Measurements from ENCODE around the gene SCAPER. TPM values are rescaled to one million over a fixed set of nuclear protein-coding genes. Genes with fewer than 3 reads are reported as not detected.

Gene SCAPER
- total RNA-seq, 4 donors from 2014 or later, result 18.7 to 22.4 (median 19.2) TPM

GRCh38 chr15:76378691-76379090, 526.4 kb downstream of the SCAPER start:
- Histone ChIP-seq H3K4me3 (no peak overlapping the region), H3K27me3 (no peaks in the 10 kb centered on the region), H3K9me3 (no peaks in the 10 kb centered on the region), H3K27ac (replicated peaks in 1 of 4) (no peak overlapping the region), H3K36me3 (peaks cover 0 to 27% (median 13%) of the 10 kb centered on the region in 4 donors), H3K4me1 (no peaks in the 10 kb centered on the region)
- DNase-seq (ENCODE audit: extremely low spot score), result no peak
- TF ChIP-seq POLR2AphosphoS5 (IDR thresholded peaks at IDR 0.05) (no peak), EP300 (IDR thresholded peaks at IDR 0.05) (no peak)
- WGBS, result 85% methylated on average over 1 of the region's 1 CpG
- intact Hi-C loops (cut with DNase I), result no loop called here

GRCh38 chr15:76377751-76378150, 527.4 kb downstream of the SCAPER start:
- Histone ChIP-seq H3K27me3 (no peaks in the 10 kb centered on the region), H3K36me3 (peaks cover 4 to 31% (median 20%) of the 10 kb centered on the region in 4 donors), H3K4me3 (no peak overlapping the region), H3K4me1 (no peaks in the 10 kb centered on the region), H3K9me3 (no peaks in the 10 kb centered on the region), H3K27ac (replicated peaks in 1 of 4) (no peak overlapping the region)
- no peak for DNase-seq (ENCODE audit: extremely low spot score)
- intact Hi-C loops (cut with DNase I), result no loop called here
- TF ChIP-seq CTCF (IDR thresholded peaks at IDR 0.05) (no peak), EP300 (IDR thresholded peaks at IDR 0.05) (no peak), POLR2AphosphoS5 (IDR thresholded peaks at IDR 0.05) (no peak), POLR2A (IDR thresholded peaks at IDR 0.05; ENCODE audit: low read depth) (no peak)

GRCh38 chr15:76377217-76377616, 527.9 kb downstream of the SCAPER start:
- Histone ChIP-seq H3K4me1 (no peaks in the 10 kb centered on the region), H3K36me3 (peaks cover 4 to 36% (median 20%) of the 10 kb centered on the region in 4 donors), H3K4me3 (no peak overlapping the region), H3K27ac (replicated peaks in 1 of 4) (no peak overlapping the region), H3K9me3 (no peaks in the 10 kb centered on the region), H3K27me3 (no peaks in the 10 kb centered on the region)
- WGBS, result 77% methylated on average over 2 of the region's 2 CpGs
- intact Hi-C loops (cut with DNase I), result no loop called here
- no peak for DNase-seq (ENCODE audit: extremely low spot score)
- TF ChIP-seq POLR2AphosphoS5 (IDR thresholded peaks at IDR 0.05), result no peak
- TF ChIP-seq CTCF (IDR thresholded peaks at IDR 0.05), result no peak
- TF ChIP-seq EP300 (IDR thresholded peaks at IDR 0.05), result no peak
- TF ChIP-seq POLR2A (IDR thresholded peaks at IDR 0.05; ENCODE audit: low read depth), result no peak

- intact Hi-C loops (cut with DNase I), result no loop called here
- no peaks in the 10 kb centered on the region for H3K27me3 ChIP-seq
- H3K27ac ChIP-seq (replicated peaks in 1 of 4), result no peak overlapping the region
- no peaks in the 10 kb centered on the region for H3K9me3 ChIP-seq
- DNase-seq (ENCODE audit: extremely low spot score), result no peak
- H3K36me3 ChIP-seq, result peaks cover 4 to 40% (median 19%) of the 10 kb centered on the region in 4 donors
- H3K4me3 ChIP-seq, result no peak overlapping the region
- TF ChIP-seq POLR2AphosphoS5 (IDR thresholded peaks at IDR 0.05), result no peak
- TF ChIP-seq POLR2A (IDR thresholded peaks at IDR 0.05; ENCODE audit: low read depth), result no peak
- TF ChIP-seq EP300 (IDR thresholded peaks at IDR 0.05), result no peak
- TF ChIP-seq CTCF (IDR thresholded peaks at IDR 0.05), result no peak
- 76% methylated on average over 8 of the region's 8 CpGs for WGBS
- no peaks in the 10 kb centered on the region for H3K4me1 ChIP-seq
These were observed 528.3 kb downstream of the SCAPER start for GRCh38 chr15:76376816-76377215.

GRCh38 chr15:76376029-76376428, 529.1 kb downstream of the SCAPER start:
- TF ChIP-seq POLR2AphosphoS5 (IDR thresholded peaks at IDR 0.05), result no peak
- TF ChIP-seq POLR2A (IDR thresholded peaks at IDR 0.05; ENCODE audit: low read depth), result no peak
- no peak overlapping the region for H3K27ac ChIP-seq (replicated peaks in 1 of 4)
- 95% methylated on average over 2 of the region's 3 CpGs for WGBS
- H3K4me1 ChIP-seq, result no peaks in the 10 kb centered on the region
- H3K4me3 ChIP-seq, result no peak overlapping the region
- H3K9me3 ChIP-seq, result no peaks in the 10 kb centered on the region
- intact Hi-C loops (cut with DNase I), result no loop called here
- H3K36me3 ChIP-seq, result peaks cover 4 to 35% (median 16%) of the 10 kb centered on the region in 4 donors
- no peaks in the 10 kb centered on the region for H3K27me3 ChIP-seq
- no peak for DNase-seq (ENCODE audit: extremely low spot score)

- DNase-seq (ENCODE audit: extremely low spot score), result no peak
- no peaks in the 10 kb centered on the region for H3K27me3 ChIP-seq
- H3K4me3 ChIP-seq, result peak overlapping the region; percentile 8 to 24 (median 13)
- peak overlapping the region; percentile 10 to 46 (median 38) for H3K27ac ChIP-seq (replicated peaks in 1 of 4)
- TF ChIP-seq POLR2AphosphoS5 (IDR thresholded peaks at IDR 0.05) (no peak), EP300 (IDR thresholded peaks at IDR 0.05) (no peak), POLR2A (IDR thresholded peaks at IDR 0.05; ENCODE audit: low read depth) (no peak), CTCF (IDR thresholded peaks at IDR 0.05) (no peak)
- peaks cover 7 to 16% (median 12%) of the 10 kb centered on the region in 4 donors for H3K4me1 ChIP-seq
- intact Hi-C loops (cut with DNase I), result no loop called here
- 52% methylated on average over 11 of the region's 11 CpGs for WGBS
- no peaks in the 10 kb centered on the region for H3K9me3 ChIP-seq
- peaks cover under 1 to 8% (median 1%) of the 10 kb centered on the region in 4 donors for H3K36me3 ChIP-seq
These were observed 537.0 kb downstream of the SCAPER start for GRCh38 chr15:76368122-76368621.

Data from esophagus muscularis mucosa (tissue), 4 donors.